ENCODE data around the gene GRID2.

GRCh38 chr4:93777081-93777460 lies 1473.3 kb downstream of the GRID2 start:
- TF ChIP-seq, protein P1, sequence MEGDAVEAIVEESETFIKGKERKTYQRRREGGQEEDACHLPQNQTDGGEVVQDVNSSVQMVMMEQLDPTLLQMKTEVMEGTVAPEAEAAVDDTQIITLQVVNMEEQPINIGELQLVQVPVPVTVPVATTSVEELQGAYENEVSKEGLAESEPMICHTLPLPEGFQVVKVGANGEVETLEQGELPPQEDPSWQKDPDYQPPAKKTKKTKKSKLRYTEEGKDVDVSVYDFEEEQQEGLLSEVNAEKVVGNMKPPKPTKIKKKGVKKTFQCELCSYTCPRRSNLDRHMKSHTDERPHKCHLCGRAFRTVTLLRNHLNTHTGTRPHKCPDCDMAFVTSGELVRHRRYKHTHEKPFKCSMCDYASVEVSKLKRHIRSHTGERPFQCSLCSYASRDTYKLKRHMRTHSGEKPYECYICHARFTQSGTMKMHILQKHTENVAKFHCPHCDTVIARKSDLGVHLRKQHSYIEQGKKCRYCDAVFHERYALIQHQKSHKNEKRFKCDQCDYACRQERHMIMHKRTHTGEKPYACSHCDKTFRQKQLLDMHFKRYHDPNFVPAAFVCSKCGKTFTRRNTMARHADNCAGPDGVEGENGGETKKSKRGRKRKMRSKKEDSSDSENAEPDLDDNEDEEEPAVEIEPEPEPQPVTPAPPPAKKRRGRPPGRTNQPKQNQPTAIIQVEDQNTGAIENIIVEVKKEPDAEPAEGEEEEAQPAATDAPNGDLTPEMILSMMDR (IDR thresholded peaks at IDR 0.05), result no peak
- TF ChIP-seq POLR2A (IDR thresholded peaks at IDR 0.05), result no peak
